IPS-18c (cell line): ENCODE data around the gene USP25.
"Not testable (repeated sequence)": the region's sequence is repeated elsewhere in the genome, so short reads cannot be mapped to it uniquely, and the experiment has no call there.

Source experiments
- H3K4me3 ChIP-seq: 2 replicates; pipeline ENCODE4 v1.7.0; 2013; ENCODE audit warnings: low read depth, mild to moderate bottlenecking, low read length, moderate library complexity; ENCODE audit not compliant: insufficient read depth
- H3K9me3 ChIP-seq: one replicate; pipeline ENCODE4 v1.6.1; 2013; ENCODE audit warnings: mild to moderate bottlenecking, low read length, moderate library complexity; ENCODE audit not compliant: control insufficient read depth, insufficient read depth

Gene USP25

GRCh38 chr21:15725949-15726348 is 3.8 kb upstream of the USP25 start:
- no peak overlapping the region for H3K4me3 ChIP-seq

DNA sequence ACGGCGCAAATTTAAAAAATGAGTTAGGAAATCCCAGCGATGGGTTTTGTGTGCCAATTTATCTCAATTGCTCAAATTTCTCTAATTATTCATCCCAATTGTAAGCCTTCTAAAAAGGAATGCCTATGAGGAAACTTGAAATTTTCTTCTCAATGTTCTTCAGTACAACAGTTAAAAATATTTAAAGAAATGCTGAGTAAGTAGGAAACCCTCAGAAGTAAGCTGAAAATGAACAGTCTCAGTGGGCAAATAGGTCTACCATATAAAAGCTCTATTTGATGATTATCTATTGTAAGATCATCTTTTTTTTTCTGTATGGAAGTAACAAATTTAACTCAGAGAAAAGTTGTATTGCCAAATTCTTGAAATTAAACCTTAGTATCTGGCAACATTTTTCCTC is 1.7 kb upstream of the USP25 start:
- no peak overlapping the region for H3K4me3 ChIP-seq
- H3K9me3 ChIP-seq, result no peaks in the 10 kb centered on the region

More at GRCh38 chr21:15725949-15726348, 3.8 kb upstream of the USP25 start:
- no peaks in the 10 kb centered on the region for H3K9me3 ChIP-seq

DNA sequence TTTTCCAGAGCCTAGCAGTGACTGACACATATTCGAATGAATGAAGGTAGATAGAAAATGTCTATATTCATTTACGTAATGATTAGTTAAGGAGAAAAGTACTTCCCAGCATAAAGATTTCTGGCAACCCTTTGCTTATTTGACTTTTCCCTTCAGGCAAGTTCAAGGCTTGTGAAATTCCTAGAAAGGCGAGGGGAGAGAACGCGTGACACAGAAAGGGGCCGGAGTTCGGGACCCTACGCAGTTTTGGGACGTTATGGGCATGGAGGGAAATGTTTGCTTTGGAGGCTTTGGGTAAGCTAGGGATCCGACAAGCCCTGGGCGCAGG is 472 bp upstream of the USP25 start:
- H3K9me3 ChIP-seq, result no peaks in the 10 kb centered on the region
- peak overlapping the region; percentile 82 for H3K4me3 ChIP-seq

DNA sequence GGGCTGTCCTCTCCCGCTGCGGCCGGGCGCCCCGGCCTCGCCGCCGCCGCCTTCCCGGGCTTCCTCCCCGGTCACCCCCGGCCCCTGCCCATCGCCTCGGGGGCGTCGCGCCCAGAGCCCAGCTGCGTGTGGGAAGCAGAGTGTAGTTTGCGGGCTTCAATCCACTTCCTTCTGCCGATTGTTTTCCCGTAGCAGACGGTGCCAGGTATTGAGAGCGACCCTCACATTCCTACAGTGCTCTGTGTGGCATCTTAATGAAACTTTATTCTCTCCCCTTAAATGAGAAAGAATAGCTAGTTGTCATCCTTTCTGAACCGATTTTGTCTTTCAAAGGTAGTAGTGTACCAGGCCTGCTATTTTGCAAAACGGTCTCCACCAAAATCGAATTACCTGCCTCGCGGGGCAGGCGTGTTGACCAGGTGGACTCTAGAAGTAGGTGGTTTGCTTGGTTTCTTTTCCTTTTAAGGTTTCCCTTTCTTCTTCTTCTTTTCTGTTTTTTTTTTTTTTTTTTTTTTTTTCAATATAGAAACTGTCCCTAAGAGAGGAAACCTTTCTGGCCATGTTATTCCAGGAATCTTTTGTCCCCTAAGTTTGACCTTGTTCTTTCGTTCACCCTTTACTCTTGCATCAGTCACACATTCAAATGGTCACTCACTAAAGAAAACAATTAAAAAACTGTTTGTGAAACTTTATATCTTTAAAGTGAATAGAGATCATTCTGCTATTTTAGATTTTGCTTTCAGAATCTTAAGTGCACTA is 881 bp downstream of the USP25 start:
- Histone ChIP-seq H3K4me3 (peak overlapping the region; percentile 86), H3K9me3 (no peaks in the 10 kb centered on the region)

DNA sequence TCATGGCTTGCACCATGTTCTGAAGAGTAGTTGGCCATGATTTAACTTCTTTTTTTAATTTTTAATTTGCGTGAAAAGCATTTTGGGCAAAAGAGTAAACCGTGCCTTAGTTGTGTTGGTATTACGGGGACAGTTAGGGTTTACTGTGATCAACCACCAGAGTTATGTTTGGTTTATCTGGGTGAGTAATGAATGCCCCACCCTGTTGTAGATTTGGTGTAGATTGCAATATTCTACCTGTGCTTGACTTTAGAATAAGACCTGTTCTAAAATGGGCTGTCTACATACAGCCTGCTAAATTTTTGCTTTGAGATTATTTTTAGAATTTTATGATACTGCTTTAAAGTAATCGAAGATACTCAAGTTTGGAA is 1.4 kb downstream of the USP25 start:
- peak overlapping the region; percentile 86 for H3K4me3 ChIP-seq

GRCh38 chr21:15732290-15732995 is 2.7 kb downstream of the USP25 start:
- H3K4me3 ChIP-seq, result no peak overlapping the region
- no peaks in the 10 kb centered on the region for H3K9me3 ChIP-seq

More for the DNA sequence above, 1.4 kb downstream of the USP25 start:
- H3K9me3 ChIP-seq, result no peaks in the 10 kb centered on the region

DNA sequence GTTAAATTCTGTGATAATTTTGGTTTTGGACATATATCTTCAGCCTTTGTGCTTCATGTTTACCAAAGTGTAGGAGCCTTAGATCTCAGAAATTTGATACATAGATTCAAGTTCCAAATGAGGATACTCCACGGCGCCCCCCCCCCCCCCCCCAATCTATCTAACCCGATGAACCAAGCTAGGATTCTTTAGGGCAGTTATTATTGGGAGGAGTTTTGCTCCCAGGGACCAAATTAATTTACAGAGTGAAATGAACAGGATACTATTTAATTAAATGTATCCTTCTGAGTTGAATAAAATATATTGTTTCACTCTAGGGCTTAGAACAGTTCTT is 3.2 kb downstream of the USP25 start:
- Histone ChIP-seq H3K9me3 (no peaks in the 10 kb centered on the region), H3K4me3 (no peak overlapping the region)

DNA sequence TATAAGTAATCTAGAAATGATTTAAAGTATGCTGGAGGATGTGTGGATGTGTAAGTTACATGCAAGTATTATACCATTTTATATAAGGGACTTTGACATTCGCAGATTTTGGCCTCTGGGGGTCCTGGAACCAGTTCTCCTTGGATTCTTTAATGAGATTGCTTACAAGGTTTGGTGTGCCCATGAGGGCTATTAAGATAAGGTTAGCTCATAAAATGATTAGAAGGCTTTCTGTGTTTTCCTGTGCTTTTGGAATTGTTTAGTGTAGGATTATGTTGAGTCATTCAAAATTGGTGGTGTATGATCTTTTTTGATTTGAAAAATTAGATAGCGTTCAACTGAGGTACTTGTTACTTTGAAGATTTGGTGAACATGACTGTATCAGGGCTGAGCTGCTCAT is 5.6 kb downstream of the USP25 start:
- H3K9me3 ChIP-seq, result no peaks in the 10 kb centered on the region
- no peak overlapping the region for H3K4me3 ChIP-seq

DNA sequence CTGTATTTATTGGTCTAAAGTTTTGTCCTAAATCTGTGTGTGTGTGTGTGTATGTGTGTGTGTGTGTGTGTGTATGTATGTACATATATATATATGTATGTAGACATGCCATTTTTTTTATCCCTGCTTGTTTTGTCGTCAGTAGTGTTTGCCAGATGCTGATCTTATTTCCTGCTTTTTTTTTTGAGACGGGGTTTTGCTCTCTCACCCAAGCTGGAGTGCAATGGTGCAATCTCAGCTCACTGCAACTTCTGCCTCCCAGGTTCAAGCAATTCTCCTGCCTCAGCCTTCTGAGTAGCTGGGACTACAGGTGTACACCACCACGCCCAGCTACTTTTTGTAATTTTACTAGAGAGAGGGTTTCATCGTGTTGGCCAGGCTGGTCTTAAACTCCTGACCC is 6.1 kb downstream of the USP25 start:
- H3K9me3 ChIP-seq, H3K4me3 ChIP-seq: not testable (repeated sequence)

GRCh38 chr21:15738779-15739178 is 9.0 kb downstream of the USP25 start:
- H3K4me3 ChIP-seq, H3K9me3 ChIP-seq: not testable (repeated sequence)

DNA sequence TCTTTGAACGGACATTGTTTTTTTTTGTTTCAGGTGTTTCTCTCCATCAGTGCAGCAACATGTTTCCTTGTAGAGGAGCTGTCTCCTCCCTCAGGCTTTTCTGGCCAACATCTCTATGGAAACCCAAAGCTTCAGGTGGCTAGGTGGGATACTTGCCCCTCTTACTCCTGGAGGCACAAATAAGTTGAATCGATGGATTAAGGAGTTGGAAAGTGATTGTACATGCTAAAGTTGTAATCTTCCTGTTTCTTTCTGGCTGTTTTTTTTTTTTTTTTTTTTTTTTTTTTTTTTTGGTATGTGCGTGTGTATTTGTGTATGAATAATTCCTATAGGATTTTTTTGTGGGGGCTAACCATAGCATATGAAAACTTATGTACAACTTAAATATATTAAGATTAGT is 10.6 kb downstream of the USP25 start:
- Histone ChIP-seq H3K4me3 (no peak overlapping the region), H3K9me3 (no peaks in the 10 kb centered on the region)

DNA sequence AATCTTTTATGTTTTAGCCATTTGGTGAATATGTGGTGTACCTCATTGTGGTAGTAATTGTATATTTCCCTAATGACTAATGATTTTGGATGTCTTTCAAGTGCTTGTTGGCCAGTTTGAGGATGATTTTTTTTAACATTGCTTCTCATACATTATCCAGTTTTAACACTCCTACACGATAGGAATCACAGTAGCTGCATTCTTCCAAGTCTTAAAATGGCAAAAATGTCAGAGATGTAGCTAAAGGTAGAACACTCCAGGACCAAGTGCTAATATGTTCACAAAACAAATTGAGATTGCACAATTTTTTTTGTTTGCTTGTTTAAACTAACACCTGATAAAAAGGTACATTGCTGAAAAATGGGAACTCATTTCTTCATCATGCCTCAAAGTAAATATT is 11.7 kb downstream of the USP25 start:
- Histone ChIP-seq H3K4me3 (no peak overlapping the region), H3K9me3 (no peaks in the 10 kb centered on the region)

DNA sequence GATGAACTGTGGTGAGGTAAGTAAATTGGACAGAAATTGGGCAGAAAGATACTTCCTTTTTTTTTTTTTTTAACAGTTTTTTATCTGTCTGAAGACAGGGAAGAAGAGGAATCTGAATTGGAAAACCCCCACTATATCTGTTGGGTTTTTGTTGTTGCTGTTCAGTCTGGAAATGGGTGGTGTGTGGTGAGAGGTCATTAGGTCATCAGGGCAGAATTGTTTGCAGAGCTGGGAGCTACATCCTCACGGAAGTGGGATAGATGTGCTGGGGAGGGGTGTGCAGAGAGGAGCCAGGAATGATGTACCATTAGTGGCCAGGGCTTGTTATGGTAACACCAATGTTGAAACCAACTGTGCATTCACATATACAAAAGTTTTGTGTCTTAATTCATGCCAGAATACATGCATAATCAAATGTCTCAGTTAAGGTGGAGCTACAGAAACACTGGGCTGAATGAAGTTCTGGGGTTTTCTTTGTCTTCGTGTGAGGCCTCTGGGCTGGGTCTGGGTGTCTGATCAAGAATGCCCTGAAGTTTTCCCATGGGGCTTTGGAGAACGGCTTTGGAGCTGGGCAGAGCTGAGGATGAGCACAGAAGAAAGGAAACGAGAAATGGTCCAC is 12.4 kb downstream of the USP25 start:
- no peak overlapping the region for H3K4me3 ChIP-seq

DNA sequence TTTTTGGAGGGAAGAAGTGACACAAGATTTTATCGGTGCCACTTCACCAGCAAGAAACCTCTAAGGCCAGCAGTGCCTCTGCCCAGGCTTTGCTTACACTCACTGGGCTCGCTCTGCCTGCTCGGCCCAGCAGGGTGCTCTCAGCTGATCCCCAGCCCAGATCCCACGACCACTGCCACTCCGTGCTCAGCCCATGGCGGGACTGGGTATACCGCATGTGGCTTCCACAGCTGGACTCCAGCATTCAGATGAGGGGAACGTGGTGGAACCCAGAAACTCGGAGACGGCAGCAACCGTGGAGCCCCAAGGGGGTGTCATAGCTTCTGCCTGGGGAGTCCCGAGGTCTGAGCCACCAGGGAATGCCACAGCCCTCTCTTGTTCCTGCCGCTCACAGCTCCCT is 12.9 kb downstream of the USP25 start:
- Histone ChIP-seq H3K9me3 (no peaks in the 10 kb centered on the region), H3K4me3 (no peak overlapping the region)

More for the DNA sequence above, 12.4 kb downstream of the USP25 start:
- no peaks in the 10 kb centered on the region for H3K9me3 ChIP-seq

DNA sequence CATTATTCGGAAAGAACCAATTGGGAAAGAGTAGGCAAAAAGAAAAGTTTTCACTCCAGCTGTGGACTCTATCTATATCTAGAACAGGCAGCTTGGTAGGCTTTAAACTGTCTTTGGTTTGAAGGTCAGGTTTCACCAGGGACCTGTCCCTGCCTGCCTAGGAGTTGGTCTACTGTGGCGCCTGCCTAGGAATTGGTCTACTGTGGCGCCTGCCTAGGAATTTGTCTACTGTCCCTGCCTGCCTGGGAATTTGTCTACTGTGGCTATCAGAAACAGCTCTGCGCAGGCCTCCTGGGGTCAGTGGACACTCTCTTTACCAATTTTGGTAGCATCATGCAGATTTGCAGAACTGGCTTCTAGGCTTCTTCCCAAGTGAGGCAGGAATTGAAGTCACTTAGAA is 13.8 kb downstream of the USP25 start:
- no peak overlapping the region for H3K4me3 ChIP-seq
- H3K9me3 ChIP-seq, result no peaks in the 10 kb centered on the region

GRCh38 chr21:15744926-15745325 is 15.1 kb downstream of the USP25 start:
- Histone ChIP-seq H3K4me3 (no peak overlapping the region), H3K9me3 (no peaks in the 10 kb centered on the region)

GRCh38 chr21:15748586-15748985 is 18.8 kb downstream of the USP25 start:
- H3K4me3 ChIP-seq, result no peak overlapping the region
- no peaks in the 10 kb centered on the region for H3K9me3 ChIP-seq

DNA sequence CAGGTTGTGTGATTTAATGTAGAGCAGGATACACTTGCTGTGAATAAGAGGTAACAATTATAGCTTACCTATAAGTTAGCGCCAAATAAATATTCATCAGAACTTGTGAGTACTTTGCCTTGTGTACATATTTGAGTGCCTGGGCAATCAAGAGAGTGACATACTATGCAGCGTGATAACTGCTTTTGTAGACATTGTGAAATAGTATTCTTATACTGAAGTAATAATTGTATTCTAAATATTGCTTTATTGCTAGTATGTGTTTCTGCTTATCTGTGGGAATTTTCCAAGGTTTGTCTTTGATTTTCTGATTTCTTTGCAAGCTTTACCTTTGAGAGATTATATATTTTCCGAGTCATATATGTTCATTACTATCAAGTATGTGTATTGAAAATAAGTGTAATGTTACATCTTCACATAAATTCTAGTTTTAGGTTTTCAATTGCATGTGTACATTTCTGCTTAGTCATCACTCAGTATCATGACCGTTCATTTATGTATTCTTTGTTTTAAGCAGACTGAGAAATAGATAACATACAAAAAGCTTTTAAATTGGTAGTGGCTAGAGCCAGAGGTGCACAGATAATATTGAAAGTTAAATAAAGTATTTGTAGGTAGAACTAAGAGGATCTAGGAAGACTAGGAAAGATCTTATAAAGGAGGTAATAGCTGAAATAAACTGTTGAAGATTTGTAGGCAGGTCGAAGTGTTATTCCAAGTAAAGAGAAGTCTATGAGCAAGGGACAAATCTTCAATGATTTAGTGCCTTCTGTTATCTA is 19.5 kb downstream of the USP25 start:
- Histone ChIP-seq H3K9me3 (no peaks in the 10 kb centered on the region), H3K4me3 (no peak overlapping the region)
